Natural killer cell (primary cell): Measurements from ENCODE around the gene ZNF487. TPM values are rescaled to one million over a fixed set of nuclear protein-coding genes. Genes with fewer than 3 reads are reported as not detected.
"Not testable (repeated sequence)": the region's sequence is repeated elsewhere in the genome, so short reads cannot be mapped to it uniquely, and the experiment has no call there.

ENCODE experiments used
- ATAC-seq, 3 donors: fragments of 150-1000 bp in 2 of 3; fragments of 200-7000 bp in 1 of 3; cut with Tn5 transposase; 1 replicate in 1 of 3; 2 replicates in 2 of 3; pipeline ENCODE4 v1.10.0; 2021; ENCODE audit warnings: mild to moderate bottlenecking in 2 of 3, moderate library complexity in 2 of 3
- DNase-seq, 2 donors: peaks; one replicate each; pipeline versions ENCODE4 v3.0.0 to v3.0.0-alpha.2; 2013 to 2021; ENCODE audit warnings: mixed read lengths in 1 of 2
- H3K27ac ChIP-seq: one replicate; pipeline ENCODE4 v1.5.1; 2013; ENCODE audit warnings: mild to moderate bottlenecking, low read length
- H3K27me3 ChIP-seq: one replicate; pipeline ENCODE4 v1.6.1; 2013; ENCODE audit warnings: low read length; ENCODE audit not compliant: control insufficient read depth, insufficient read depth
- H3K36me3 ChIP-seq: one replicate; pipeline ENCODE4 v1.6.1; 2013; ENCODE audit warnings: low read length; ENCODE audit not compliant: control insufficient read depth, insufficient read depth
- H3K4me1 ChIP-seq: one replicate; pipeline ENCODE4 v1.6.1; 2013; ENCODE audit warnings: low read length; ENCODE audit not compliant: control insufficient read depth, insufficient read depth
- H3K4me3 ChIP-seq: one replicate; pipeline ENCODE4 v1.5.1; 2013; ENCODE audit warnings: low read length
- H3K9me3 ChIP-seq: one replicate; pipeline ENCODE4 v1.6.1; 2013; ENCODE audit warnings: low read length; ENCODE audit not compliant: control insufficient read depth, insufficient read depth
- H3K27ac Mint-ChIP-seq, 2 donors: one replicate each; pipeline ENCODE4 v1.8.0; 2022; ENCODE audit warnings: mild to moderate bottlenecking in 2 of 2, mixed read lengths in 2 of 2, moderate library complexity in 1 of 2
- H3K27me3 Mint-ChIP-seq, 2 donors: one replicate each; pipeline ENCODE4 v1.8.0; 2022; ENCODE audit warnings: low read depth in 2 of 2, mixed read lengths in 2 of 2
- H3K36me3 Mint-ChIP-seq: one replicate; pipeline ENCODE4 v1.8.0; 2022; ENCODE audit warnings: mixed read lengths
- H3K4me1 Mint-ChIP-seq, 2 donors: one replicate each; pipeline ENCODE4 v1.8.0; 2022; ENCODE audit warnings: mixed read lengths in 2 of 2
- H3K4me3 Mint-ChIP-seq: one replicate; pipeline ENCODE4 v1.8.0; 2022; ENCODE audit warnings: mild to moderate bottlenecking, moderate library complexity, mixed read lengths
- H3K9me3 Mint-ChIP-seq, 2 donors: one replicate each; pipeline ENCODE4 v1.8.0; 2022; ENCODE audit warnings: mixed read lengths in 2 of 2
- CTCF ChIP-seq: fragments of 200-600 bp; IDR thresholded peaks from one replicate; pipeline ENCODE4 v1.8.0; 2022; ENCODE audit warnings: antibody characterized with exemption
- WGBS: methylation state at CpG from one replicate; pipeline ENCODE4 v1.1.7; 2013; ENCODE audit warnings: missing lambda C conversion rate; ENCODE audit not compliant: insufficient coverage; 5-methylcytosine and 5-hydroxymethylcytosine counted together
- intact Hi-C: fragments of 100-400 bp; cut with micrococcal nuclease; formaldehyde crosslinking; loops from one replicate; pipeline ENCODE4 v1.14.2; 2022
- total RNA-seq, 4 donors: library from RNA; stranded (reverse); fragments of 120-200 nt in 1 of 4; gene quantifications; one replicate each; pipeline versions ENCODE4 v1.2.3 to v1.2.4, GENCODE V29; 2013 to 2022

The ZNF487 gene
- total RNA-seq, 3 donors from 2014 or later (not counting 1 experiment from before 2014, with no cell fraction given), result 19.1 to 30.8 (median 22.8) TPM

DNA sequence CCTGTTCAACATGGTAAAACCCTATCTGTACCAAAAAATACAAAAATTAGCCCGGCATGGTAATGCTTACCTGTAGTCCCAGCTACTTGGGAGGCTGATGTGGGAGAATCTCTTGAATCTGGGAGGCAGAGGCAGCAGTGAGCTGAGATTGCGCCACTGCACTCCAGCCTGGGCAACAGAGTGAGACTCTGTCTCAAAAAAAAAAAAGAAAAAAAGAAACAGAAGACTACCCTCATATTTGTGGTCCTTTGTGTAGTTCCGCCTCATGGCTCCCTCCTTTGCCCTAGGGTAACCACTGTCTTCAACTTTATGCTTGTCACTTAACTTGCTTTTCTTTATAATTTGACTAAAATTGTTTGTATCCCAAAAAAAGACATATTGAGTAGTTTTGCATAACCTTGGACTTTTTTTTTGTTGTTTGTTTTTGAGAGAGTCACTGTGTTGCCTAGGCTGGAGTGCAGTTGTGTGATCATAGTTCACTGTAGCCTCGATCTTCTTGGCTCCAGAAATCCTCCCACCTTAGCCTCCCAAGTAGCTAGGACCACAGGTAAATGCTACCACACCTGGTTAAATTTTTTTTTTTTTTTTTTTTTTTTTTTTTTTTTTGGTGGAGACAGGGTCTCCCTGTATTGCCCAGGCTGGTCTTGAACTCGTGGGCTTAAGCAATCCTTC lies 3.7 kb downstream of the ZNF487 start:
- WGBS, result 86% methylated on average over 3 of the region's 5 CpGs
- Histone ChIP-seq H3K27me3 (no peaks in the 10 kb centered on the region), H3K4me1 (peaks cover 22% of the 10 kb centered on the region), H3K27ac (no peak overlapping the region), H3K4me3 (no peak overlapping the region), H3K9me3 (no peaks in the 10 kb centered on the region), H3K36me3 (no peaks in the 10 kb centered on the region)
- Mint-ChIP-seq H3K9me3 (no peaks in the 10 kb centered on the region), H3K27ac (peak overlapping the region in 1 of 2 donors; percentile 64), H3K4me3 (no peak overlapping the region), H3K4me1 (peaks cover 28 to 37% of the 10 kb centered on the region in 2 donors), H3K27me3 (no peaks in the 10 kb centered on the region), H3K36me3 (peaks cover 9% of the 10 kb centered on the region)
- intact Hi-C loops, result no loop called here
- TF ChIP-seq CTCF, result no peak
- DNase-seq, result no peak
- ATAC-seq, result no peak

DNA sequence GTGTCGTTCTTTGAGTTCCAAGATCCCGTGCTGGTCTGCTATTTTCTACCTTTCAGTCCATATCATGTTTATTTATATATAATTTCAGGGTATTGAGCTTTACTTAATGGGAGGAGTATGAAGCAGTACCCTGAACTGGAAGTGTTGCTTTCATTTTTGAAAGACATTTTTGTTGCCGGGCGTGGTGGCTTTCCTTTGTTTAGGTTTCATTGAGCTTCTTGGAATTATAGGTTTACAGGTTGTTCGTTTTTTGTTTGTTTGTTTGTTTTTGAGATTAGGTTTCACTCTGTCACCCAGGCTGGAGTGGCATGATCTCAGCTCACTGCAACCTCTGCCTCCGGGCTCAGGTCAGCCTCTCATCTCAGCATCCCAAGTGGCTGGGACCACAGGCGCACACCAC lies 7.4 kb downstream of the ZNF487 start:
- H3K4me3 Mint-ChIP-seq, result peak overlapping the region; percentile 31
- intact Hi-C loops, result no loop called here
- no peak for TF ChIP-seq CTCF
- DNase-seq (no peak), ATAC-seq (no peak)
- no peaks in the 10 kb centered on the region for H3K9me3 Mint-ChIP-seq
- Histone ChIP-seq H3K36me3 (no peaks in the 10 kb centered on the region), H3K9me3 (no peaks in the 10 kb centered on the region), H3K4me1 (peaks cover 10% of the 10 kb centered on the region), H3K4me3 (no peak overlapping the region), H3K27me3 (no peaks in the 10 kb centered on the region), H3K27ac (no peak overlapping the region)
- peak overlapping the region; percentile 67 to 72 for H3K27ac Mint-ChIP-seq
- H3K36me3 Mint-ChIP-seq, result peaks cover 9% of the 10 kb centered on the region
- peaks cover 13 to 14% of the 10 kb centered on the region in 2 donors for H3K4me1 Mint-ChIP-seq
- WGBS, result 87% methylated on average over 6 of the region's 7 CpGs
- no peaks in the 10 kb centered on the region for H3K27me3 Mint-ChIP-seq

DNA sequence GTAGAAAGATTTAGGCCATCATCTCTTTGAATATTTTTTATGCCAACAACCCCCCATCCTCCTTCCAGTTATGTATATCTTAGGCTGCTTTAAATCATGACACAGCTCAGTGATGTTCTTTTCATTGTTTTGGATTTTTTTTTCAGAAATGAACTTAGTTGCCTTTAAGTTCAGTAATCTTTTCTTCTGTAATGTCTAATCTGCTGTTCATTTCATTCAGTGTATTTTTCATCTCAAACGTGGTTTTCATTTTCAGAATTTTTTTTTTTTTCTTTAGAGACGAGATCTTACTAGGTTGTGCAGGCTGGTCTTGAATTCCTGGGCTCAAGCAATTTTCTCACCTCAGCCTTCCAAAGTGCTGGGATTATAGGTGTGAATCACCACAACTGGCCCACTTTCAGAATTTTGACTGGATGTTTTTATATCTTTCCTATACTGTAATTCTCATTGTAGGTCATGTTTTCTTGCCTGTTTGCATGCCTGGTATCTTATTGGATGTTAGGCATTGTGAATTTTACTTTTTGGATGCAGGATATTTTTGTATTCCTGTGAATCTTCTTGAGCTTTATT lies 8.1 kb downstream of the ZNF487 start:
- Histone ChIP-seq H3K27ac (no peak overlapping the region), H3K27me3 (no peaks in the 10 kb centered on the region), H3K4me3 (no peak overlapping the region), H3K36me3 (no peaks in the 10 kb centered on the region), H3K4me1 (peaks cover 9% of the 10 kb centered on the region), H3K9me3 (no peaks in the 10 kb centered on the region)
- TF ChIP-seq CTCF, result no peak
- intact Hi-C loops, result no loop called here
- WGBS, result 94% methylated on average over 2 of the region's 2 CpGs
- no peaks in the 10 kb centered on the region for H3K9me3 Mint-ChIP-seq
- ATAC-seq (no peak), DNase-seq (no peak)
- H3K27me3 Mint-ChIP-seq, result no peaks in the 10 kb centered on the region
- H3K4me3 Mint-ChIP-seq, result peak overlapping the region; percentile 22
- H3K36me3 Mint-ChIP-seq, result peaks cover 9% of the 10 kb centered on the region
- H3K27ac Mint-ChIP-seq, result peak overlapping the region; percentile 67 to 72
- H3K4me1 Mint-ChIP-seq, result peaks cover 13 to 14% of the 10 kb centered on the region in 2 donors

- intact Hi-C loops, DNase-seq, H3K27me3 Mint-ChIP-seq, H3K9me3 ChIP-seq, H3K4me3 Mint-ChIP-seq, H3K9me3 Mint-ChIP-seq, H3K27me3 ChIP-seq, ATAC-seq, H3K36me3 ChIP-seq, H3K27ac Mint-ChIP-seq, H3K36me3 Mint-ChIP-seq, H3K4me3 ChIP-seq, H3K27ac ChIP-seq: not testable (repeated sequence)
- WGBS, result 98% methylated on average over 53 of the region's 53 CpGs
- peaks cover 13 to 14% of the 10 kb centered on the region in 2 donors for H3K4me1 Mint-ChIP-seq
- peaks cover 14% of the 10 kb centered on the region for H3K4me1 ChIP-seq
Observed at GRCh38 chr10:43446219-43447017, 9.5 kb downstream of the ZNF487 start.
